Keratinocyte (primary cell): ENCODE measurements around the gene ARHGAP6.

Source experiments
- CTCF ChIP-seq, 3 experiments: IDR thresholded peaks in 1 of 3; conservative IDR thresholded peaks in 1 of 3; optimal IDR thresholded peaks in 1 of 3; 2 replicates in 2 of 3; 3 replicates in 1 of 3; pipeline versions ENCODE3 to v1.5.1; 2011; ENCODE audit warnings: low read length in 3 of 3, mild to moderate bottlenecking in 3 of 3, moderate library complexity in 2 of 3, control low read depth in 1 of 3, inconsistent platforms in 1 of 3; ENCODE audit not compliant: insufficient read depth in 2 of 3; ENCODE audit errors: extremely low read depth in 1 of 3
- EZH2 ChIP-seq: IDR thresholded peaks from one replicate; pipeline ENCODE4 v1.6.1; 2012; ENCODE audit warnings: inconsistent platforms, mild to moderate bottlenecking, low read length, moderate library complexity

- TF ChIP-seq EZH2 (no peak), CTCF (optimal IDR thresholded peaks at IDR 0.05 in 1 of 3, IDR thresholded peaks at IDR 0.05 in 1 of 3, conservative IDR thresholded peaks at IDR 0.05 in 1 of 3; ENCODE audit: extremely low read depth in 1 of 3, insufficient read depth in 2 of 3, low read length in 3 of 3) (no peak)
These were observed 424.0 kb downstream of the ARHGAP6 start for GRCh38 chrX:11241720-11242119.
